Activated CD4-positive, alpha-beta T cell treated with anti-CD3 and anti-CD28 coated beads for 36 hours (primary cell): Measurements from ENCODE around the gene TET2. TPM values are rescaled to one million over a fixed set of nuclear protein-coding genes. Genes with fewer than 3 reads are reported as not detected.
A peak's percentile ranks its signal among the peaks of the same experiment; 100 is the strongest.

Experiments
- ATAC-seq: fragments of 200-7000 bp; cut with Tn5 transposase; one replicate; pipeline ENCODE4 v1.10.0; 2021; ENCODE audit warnings: mild to moderate bottlenecking, moderate library complexity
- CTCF ChIA-PET: fragments of 350-600 bp; sonication (Branson Sonifier 250); formaldehyde crosslinking; loops from one replicate; lab custom pipeline; 2021; ENCODE audit warnings: antibody characterized with exemption; lab: Charles Lee
- POLR2A ChIA-PET: fragments of 350-600 bp; sonication (Branson Sonifier 250); formaldehyde crosslinking; loops from one replicate; lab custom pipeline; 2021; ENCODE audit warnings: antibody characterized with exemption, inconsistent platforms; lab: Charles Lee
- DNase-seq: peaks from one replicate; pipeline ENCODE4 v3.0.0-alpha.2; 2020
- H3K27ac Mint-ChIP-seq: one replicate; pipeline ENCODE4 v1.8.0; 2021; ENCODE audit warnings: mixed read lengths
- H3K27me3 Mint-ChIP-seq: one replicate; pipeline ENCODE4 v1.8.0; 2021; ENCODE audit warnings: mixed read lengths
- H3K36me3 Mint-ChIP-seq: one replicate; pipeline ENCODE4 v1.8.0; 2021; ENCODE audit warnings: low read depth, mixed read lengths
- H3K4me1 Mint-ChIP-seq: one replicate; pipeline ENCODE4 v1.8.0; 2021; ENCODE audit warnings: mixed read lengths
- H3K4me3 Mint-ChIP-seq: one replicate; pipeline ENCODE4 v1.8.0; 2021; ENCODE audit warnings: mild to moderate bottlenecking, moderate library complexity, mixed read lengths
- H3K9me3 Mint-ChIP-seq: one replicate; pipeline ENCODE4 v1.8.0; 2021; ENCODE audit warnings: low read depth, mixed read lengths
- intact Hi-C, 2 experiments: fragments of 100-400 bp; cut with DNase I in 1 of 2; cut with micrococcal nuclease in 1 of 2; formaldehyde crosslinking; loops; one replicate each; pipeline versions ENCODE4 v1.14.2 to v1.15.1; 2022 to 2024; cut with DNase I, micrococcal nuclease
- total RNA-seq, 2 experiments: library from RNA; stranded (reverse); gene quantifications; one replicate each; pipeline ENCODE4 v1.2.3, GENCODE V29; 2021

Gene TET2
- total RNA-seq, 2 experiments from 2014 or later: 35.0 to 40.6 TPM

DNA sequence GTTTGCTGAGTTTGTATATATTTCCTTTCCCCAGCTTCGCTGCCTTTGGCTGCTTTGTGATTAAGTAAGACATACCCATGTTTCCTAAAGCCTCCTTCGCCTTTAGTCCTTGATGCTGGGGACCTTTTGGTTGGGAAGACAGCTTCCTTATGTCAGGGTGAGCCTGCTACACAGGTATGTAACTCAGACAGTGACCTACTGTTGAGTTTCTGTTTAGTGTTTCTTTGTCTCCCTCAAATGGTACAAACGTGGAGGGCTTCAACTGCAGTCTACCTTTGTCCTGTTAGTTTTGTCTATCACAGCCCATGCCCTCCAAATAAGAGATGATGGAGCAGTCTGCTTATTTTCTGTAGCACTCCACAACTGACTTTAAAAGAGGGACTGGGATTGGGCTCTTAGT, 59.5 kb downstream of the TET2 start:
- no peak for DNase-seq
- CTCF ChIA-PET: interaction anchor here (0.7 to 1.6 kb wide), 5 partner anchors 10 to 266 kb away, joined by 3 to 4 read pairs (median 3); no protein-coding TSS in a partner anchor
- H3K9me3 Mint-ChIP-seq: no peaks in the 10 kb centered on the region
- H3K27ac Mint-ChIP-seq: no peak overlapping the region
- intact Hi-C loops: no loop called here
- POLR2A ChIA-PET: no interaction called here
- H3K27me3 Mint-ChIP-seq: no peaks in the 10 kb centered on the region
- peaks cover 37% of the 10 kb centered on the region for H3K36me3 Mint-ChIP-seq
- H3K4me3 Mint-ChIP-seq: no peak overlapping the region
- H3K4me1 Mint-ChIP-seq: peaks cover 13% of the 10 kb centered on the region
- no peak for ATAC-seq

DNA sequence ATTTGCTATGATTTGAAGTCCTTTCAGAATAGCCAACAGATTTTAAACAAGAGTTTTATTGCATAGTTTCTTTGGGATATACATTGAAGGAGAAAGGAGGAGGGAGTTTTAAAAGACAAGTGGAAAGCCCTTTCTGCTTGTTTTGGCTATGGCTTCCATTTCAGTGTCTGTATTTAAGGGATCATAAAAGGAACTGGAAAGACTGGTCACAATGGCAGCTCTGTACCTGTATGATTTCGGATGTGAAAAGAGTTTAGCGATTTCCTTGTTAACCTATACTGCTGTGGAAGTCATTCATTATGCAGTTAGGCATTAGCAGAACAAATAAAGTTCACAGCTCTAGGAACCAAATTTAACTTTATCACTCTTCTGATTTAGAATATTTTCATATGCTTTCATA, 60.7 kb downstream of the TET2 start:
- ATAC-seq (no peak), DNase-seq (no peak)
- intact Hi-C loops: no loop called here
- H3K36me3 Mint-ChIP-seq: peaks cover 36% of the 10 kb centered on the region
- ChIA-PET CTCF (interaction anchor here (1.2 kb wide), 1 partner anchor 11 kb away, joined by 3 read pairs; no protein-coding TSS in a partner anchor), POLR2A (no interaction called here)
- no peak overlapping the region for H3K27ac Mint-ChIP-seq
- H3K9me3 Mint-ChIP-seq: no peaks in the 10 kb centered on the region
- H3K27me3 Mint-ChIP-seq: no peaks in the 10 kb centered on the region
- peaks cover 13% of the 10 kb centered on the region for H3K4me1 Mint-ChIP-seq
- no peak overlapping the region for H3K4me3 Mint-ChIP-seq

DNA sequence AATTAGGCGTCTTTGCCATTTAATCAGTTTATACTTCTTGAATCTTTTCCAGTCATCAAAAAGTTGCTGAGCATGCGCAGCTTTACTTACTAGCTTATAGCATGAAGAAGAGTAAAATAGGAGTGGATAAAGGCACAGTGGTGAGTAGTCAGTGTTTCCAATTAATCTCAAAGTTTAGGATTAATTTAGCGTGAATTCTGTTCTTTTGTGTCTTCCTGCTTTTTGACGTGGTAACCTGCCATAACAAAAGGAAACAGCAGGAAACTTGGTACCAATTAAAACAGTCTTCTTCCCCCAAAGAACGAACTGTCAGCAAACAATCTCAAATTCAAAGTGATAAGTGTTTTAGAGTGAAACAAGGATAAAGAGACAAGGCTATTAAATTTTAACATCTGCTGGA, 61.9 kb downstream of the TET2 start:
- CTCF ChIA-PET: no interaction called here
- no peak for ATAC-seq
- Mint-ChIP-seq H3K27ac (no peak overlapping the region), H3K36me3 (peaks cover 40% of the 10 kb centered on the region), H3K4me3 (no peak overlapping the region), H3K9me3 (no peaks in the 10 kb centered on the region), H3K27me3 (no peaks in the 10 kb centered on the region), H3K4me1 (peaks cover 16% of the 10 kb centered on the region)
- intact Hi-C loops: no loop called here
- POLR2A ChIA-PET: no interaction called here
- no peak for DNase-seq

DNA sequence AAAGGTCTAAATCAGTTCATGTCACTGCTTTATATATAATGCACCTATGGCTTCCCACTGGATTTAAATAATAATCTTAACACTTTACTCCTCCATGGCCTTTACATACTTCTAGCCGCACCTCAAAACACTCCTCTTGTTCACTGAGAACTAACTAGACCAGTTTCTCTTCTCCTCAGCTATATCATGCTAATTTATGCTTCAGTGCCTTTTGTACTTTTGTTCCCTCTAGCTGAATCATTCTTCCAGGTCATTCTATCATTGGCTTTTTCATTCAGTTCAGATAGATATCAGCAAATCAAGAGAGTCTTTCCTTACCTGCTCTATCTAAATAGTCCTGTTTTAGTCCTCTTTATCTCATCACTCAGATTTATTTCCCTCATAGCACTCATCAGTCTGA, 64.2 kb downstream of the TET2 start:
- Mint-ChIP-seq H3K4me1 (peaks cover 33% of the 10 kb centered on the region), H3K36me3 (peaks cover 45% of the 10 kb centered on the region), H3K27ac (no peak overlapping the region), H3K4me3 (no peak overlapping the region), H3K27me3 (no peaks in the 10 kb centered on the region), H3K9me3 (no peaks in the 10 kb centered on the region)
- DNase-seq (no peak), ATAC-seq (no peak)
- intact Hi-C loops: no loop called here
- CTCF ChIA-PET: interaction anchor here (0.6 kb wide), 1 partner anchor 121 kb away, joined by 4 read pairs; no protein-coding TSS in a partner anchor
- POLR2A ChIA-PET: no interaction called here

DNA sequence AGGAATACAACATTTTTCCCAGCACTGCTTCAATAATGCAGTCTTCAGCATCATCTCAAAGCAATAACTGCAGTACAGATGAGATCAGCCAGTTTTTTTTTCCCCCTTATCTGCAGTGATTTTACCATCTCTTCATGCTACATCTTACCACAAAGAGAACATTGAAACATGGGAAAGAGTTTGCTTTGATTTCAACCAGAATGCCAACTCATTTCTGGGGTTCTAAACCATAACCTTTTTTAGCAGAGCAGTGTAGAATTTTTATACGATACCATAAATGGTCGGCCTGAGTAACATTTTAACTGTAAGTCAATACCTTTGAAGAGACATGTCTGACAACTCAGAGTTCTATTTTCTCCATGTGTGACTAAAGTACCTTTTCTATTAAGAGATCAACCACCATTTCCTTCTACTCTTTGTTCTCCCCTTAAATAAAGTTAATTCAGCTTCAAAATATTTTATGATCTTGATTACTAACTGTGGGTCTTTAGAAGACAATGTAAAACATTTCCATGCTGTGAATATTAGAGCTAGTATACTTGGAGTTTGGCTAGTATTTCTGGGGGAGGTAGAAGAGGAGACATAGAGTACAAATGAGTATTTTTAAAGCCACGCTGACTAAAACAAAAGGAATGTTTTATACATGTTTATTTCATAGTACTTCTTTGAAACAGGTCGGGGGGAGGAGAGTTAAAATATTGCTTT, 69.1 kb downstream of the TET2 start:
- ChIA-PET POLR2A (interaction anchor here (1.3 kb wide), 1 partner anchor 78 kb away, joined by 3 read pairs; no protein-coding TSS in a partner anchor), CTCF (interaction anchor here (1.1 to 1.6 kb wide), 4 partner anchors 10 to 29 kb away, joined by 3 to 5 read pairs (median 3); no protein-coding TSS in a partner anchor)
- Mint-ChIP-seq H3K27ac (peak overlapping the region; percentile 78), H3K4me1 (peaks cover 49% of the 10 kb centered on the region), H3K36me3 (peaks cover 38% of the 10 kb centered on the region), H3K9me3 (no peaks in the 10 kb centered on the region), H3K27me3 (no peaks in the 10 kb centered on the region), H3K4me3 (peak overlapping the region; percentile 20)
- intact Hi-C loops: loop anchor here (1.0 to 5.0 kb wide), 5 partner anchors 24 to 158 kb away; partner anchors contain the start of gene TET2 (in 2 of the 2)
- ATAC-seq: peak; percentile 95
- DNase-seq: no peak

DNA sequence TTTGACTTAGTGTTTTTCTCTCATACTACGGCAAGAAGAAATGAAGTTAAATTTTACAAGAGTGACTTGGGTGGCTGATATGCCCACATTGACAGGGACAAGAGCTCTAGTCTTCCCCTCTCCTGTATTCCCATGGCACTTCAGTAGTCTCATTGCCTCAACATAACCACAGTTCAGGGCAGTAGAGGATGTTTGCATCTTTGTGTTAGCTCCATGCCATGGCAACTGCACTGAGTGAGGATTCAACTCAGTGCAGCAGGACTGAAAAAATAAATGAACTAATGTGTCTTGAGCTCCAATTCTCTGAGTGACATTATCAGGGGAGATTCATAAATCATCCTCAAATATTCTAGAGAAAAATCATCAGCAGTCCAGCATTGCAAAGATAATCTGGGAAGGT, 78.8 kb downstream of the TET2 start:
- ChIA-PET CTCF (no interaction called here), POLR2A (no interaction called here)
- Mint-ChIP-seq H3K9me3 (peaks cover 2% of the 10 kb centered on the region), H3K36me3 (peaks cover 6% of the 10 kb centered on the region), H3K27me3 (no peaks in the 10 kb centered on the region), H3K4me3 (no peak overlapping the region), H3K27ac (no peak overlapping the region), H3K4me1 (peaks cover 25% of the 10 kb centered on the region)
- no peak for DNase-seq
- intact Hi-C loops: no loop called here
- no peak for ATAC-seq

DNA sequence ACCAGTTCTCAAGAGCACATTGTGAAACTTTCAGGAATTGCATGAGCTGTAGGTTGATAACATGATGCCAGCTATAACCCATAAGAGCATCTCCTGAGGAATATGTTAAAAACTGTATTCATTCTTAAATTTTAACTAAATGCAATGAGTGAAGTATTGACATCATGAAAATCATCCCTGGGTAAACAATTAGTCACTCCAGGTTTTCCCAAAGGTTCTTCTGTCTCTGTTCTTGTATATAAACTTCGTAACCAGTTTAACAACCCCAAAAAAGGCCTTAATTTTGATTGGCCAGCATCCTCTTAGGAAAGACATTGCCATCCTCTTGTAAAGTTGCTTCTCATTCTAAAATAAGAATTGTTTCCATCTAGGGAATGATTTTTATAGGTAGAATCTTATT, 80.4 kb downstream of the TET2 start:
- intact Hi-C loops: no loop called here
- ATAC-seq (no peak), DNase-seq (no peak)
- H3K27me3 Mint-ChIP-seq: no peaks in the 10 kb centered on the region
- no peak overlapping the region for H3K27ac Mint-ChIP-seq
- CTCF ChIA-PET: no interaction called here
- H3K4me3 Mint-ChIP-seq: no peak overlapping the region
- peaks cover 2% of the 10 kb centered on the region for H3K9me3 Mint-ChIP-seq
- POLR2A ChIA-PET: no interaction called here
- H3K36me3 Mint-ChIP-seq: peaks cover 3% of the 10 kb centered on the region
- H3K4me1 Mint-ChIP-seq: peaks cover 23% of the 10 kb centered on the region

DNA sequence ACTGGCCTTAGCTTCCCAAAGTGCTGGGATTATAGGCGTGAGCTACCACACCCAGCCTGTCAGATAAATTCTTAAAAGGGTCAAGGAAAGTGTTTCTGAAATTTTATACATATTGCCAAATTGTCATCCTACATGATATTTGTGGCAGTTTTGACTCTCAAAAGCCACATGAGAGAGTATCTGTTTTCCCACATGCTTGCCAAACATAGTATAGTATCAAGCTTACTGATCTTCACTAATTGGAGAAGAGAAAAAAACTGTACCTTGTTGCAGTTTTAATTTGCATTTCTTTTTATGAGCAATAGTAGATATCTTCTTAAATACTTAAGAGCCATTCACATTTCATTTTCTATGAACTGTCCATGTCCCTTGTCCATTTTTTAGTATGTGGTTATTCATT, 83.6 kb downstream of the TET2 start:
- intact Hi-C loops: no loop called here
- Mint-ChIP-seq H3K27me3 (no peaks in the 10 kb centered on the region), H3K27ac (no peak overlapping the region), H3K36me3 (peaks cover 21% of the 10 kb centered on the region), H3K4me3 (no peak overlapping the region), H3K9me3 (no peaks in the 10 kb centered on the region), H3K4me1 (peaks cover 13% of the 10 kb centered on the region)
- ChIA-PET POLR2A (no interaction called here), CTCF (interaction anchor here (0.8 to 1.2 kb wide), 3 partner anchors 9 to 244 kb away, joined by 3 to 4 read pairs (median 3); partner anchors contain the start of gene PPA2)
- ATAC-seq (peak; percentile 33), DNase-seq (no peak)

DNA sequence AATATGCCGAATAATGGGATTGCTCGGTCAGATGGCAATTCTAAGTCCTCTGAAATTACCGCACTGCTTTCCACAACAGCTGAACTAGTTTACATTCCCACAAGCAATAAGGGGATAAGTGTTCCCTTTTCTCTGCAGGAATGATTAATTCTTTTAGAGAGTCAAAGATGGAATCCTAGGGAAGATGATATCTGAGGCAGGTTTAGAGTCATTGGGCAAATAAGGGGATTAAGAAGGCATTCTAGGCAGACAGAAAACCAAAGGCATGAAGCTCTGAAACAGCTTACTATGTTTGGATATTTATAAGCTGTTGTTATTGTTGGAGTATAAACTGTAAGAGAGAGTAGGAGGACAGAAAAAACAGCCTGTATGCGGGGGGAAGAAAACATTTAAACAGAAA, 85.7 kb downstream of the TET2 start:
- intact Hi-C loops: no loop called here
- no peak for DNase-seq
- POLR2A ChIA-PET: no interaction called here
- Mint-ChIP-seq H3K27me3 (no peaks in the 10 kb centered on the region), H3K27ac (no peak overlapping the region), H3K36me3 (peaks cover 40% of the 10 kb centered on the region), H3K4me3 (no peak overlapping the region), H3K9me3 (no peaks in the 10 kb centered on the region), H3K4me1 (peaks cover 12% of the 10 kb centered on the region)
- CTCF ChIA-PET: interaction anchor here (0.6 kb wide), 1 partner anchor 34 kb away, joined by 3 read pairs; no protein-coding TSS in a partner anchor
- no peak for ATAC-seq

DNA sequence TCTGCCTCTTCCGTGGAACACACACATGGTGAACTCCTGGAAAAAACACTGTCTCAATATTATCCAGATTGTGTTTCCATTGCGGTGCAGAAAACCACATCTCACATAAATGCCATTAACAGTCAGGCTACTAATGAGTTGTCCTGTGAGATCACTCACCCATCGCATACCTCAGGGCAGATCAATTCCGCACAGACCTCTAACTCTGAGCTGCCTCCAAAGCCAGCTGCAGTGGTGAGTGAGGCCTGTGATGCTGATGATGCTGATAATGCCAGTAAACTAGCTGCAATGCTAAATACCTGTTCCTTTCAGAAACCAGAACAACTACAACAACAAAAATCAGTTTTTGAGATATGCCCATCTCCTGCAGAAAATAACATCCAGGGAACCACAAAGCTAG, 87.9 kb downstream of the TET2 start:
- Mint-ChIP-seq H3K27me3 (no peaks in the 10 kb centered on the region), H3K27ac (no peak overlapping the region), H3K4me1 (peaks cover 15% of the 10 kb centered on the region), H3K9me3 (no peaks in the 10 kb centered on the region), H3K36me3 (peaks cover 57% of the 10 kb centered on the region), H3K4me3 (no peak overlapping the region)
- DNase-seq: no peak
- ChIA-PET CTCF (no interaction called here), POLR2A (no interaction called here)
- intact Hi-C loops: no loop called here
- ATAC-seq: no peak

DNA sequence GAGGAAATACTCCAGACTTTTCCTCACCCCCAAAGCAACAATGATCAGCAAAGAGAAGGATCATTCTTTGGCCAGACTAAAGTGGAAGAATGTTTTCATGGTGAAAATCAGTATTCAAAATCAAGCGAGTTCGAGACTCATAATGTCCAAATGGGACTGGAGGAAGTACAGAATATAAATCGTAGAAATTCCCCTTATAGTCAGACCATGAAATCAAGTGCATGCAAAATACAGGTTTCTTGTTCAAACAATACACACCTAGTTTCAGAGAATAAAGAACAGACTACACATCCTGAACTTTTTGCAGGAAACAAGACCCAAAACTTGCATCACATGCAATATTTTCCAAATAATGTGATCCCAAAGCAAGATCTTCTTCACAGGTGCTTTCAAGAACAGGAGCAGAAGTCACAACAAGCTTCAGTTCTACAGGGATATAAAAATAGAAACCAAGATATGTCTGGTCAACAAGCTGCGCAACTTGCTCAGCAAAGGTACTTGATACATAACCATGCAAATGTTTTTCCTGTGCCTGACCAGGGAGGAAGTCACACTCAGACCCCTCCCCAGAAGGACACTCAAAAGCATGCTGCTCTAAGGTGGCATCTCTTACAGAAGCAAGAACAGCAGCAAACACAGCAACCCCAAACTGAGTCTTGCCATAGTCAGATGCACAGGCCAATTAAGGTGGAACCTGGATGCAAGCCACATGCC, 89.7 kb downstream of the TET2 start:
- POLR2A ChIA-PET: no interaction called here
- DNase-seq: no peak
- no peak for ATAC-seq
- Mint-ChIP-seq H3K27ac (peak overlapping the region; percentile 6), H3K36me3 (peaks cover 65% of the 10 kb centered on the region), H3K9me3 (no peaks in the 10 kb centered on the region), H3K27me3 (no peaks in the 10 kb centered on the region), H3K4me1 (peaks cover 14% of the 10 kb centered on the region), H3K4me3 (no peak overlapping the region)
- CTCF ChIA-PET: no interaction called here
- intact Hi-C loops: no loop called here
